Measurements from ENCODE around the gene PKN1. TPM values are rescaled to one million over a fixed set of nuclear protein-coding genes. Genes with fewer than 3 reads are reported as not detected.
A peak's percentile ranks its signal among the peaks of the same experiment; 100 is the strongest.
"Not testable (repeated sequence)": the region's sequence is repeated elsewhere in the genome, so short reads cannot be mapped to it uniquely, and the experiment has no call there.

The PKN1 gene
- total RNA-seq, 1 donor from 2014 or later, result 129 TPM

DNA sequence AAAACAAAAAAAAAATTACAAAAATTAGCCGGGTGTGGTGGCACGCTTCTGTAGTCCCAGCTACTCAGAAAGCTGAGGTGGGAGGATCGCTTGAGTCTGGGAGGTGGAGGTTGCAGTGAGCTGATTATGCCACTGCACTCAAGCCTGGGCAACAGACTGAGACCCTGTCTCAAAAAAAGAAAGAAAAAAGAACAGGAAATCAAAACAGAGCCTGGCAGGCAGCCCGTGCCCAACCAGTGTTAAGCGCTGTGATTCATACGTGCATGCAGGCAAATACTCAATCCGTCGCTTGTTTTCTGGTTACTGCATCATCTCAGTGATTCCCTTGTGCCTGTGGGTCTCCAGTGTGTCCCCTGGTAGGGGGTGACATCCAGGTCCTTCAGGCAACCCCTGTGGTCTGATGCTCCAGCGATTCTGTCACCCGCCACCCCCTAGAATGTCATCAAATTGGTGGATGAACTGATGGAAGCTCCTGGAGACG, 32.1 kb upstream of the PKN1 start:
- intact Hi-C loops (cut with micrococcal nuclease), result no loop called here
- no peak for DNase-seq
- Histone ChIP-seq H3K4me1 (peaks cover 3% of the 10 kb centered on the region), H3K36me3 (peaks cover 78% of the 10 kb centered on the region), H3K9me3 (replicated peaks) (no peaks in the 10 kb centered on the region), H3K27ac (replicated peaks) (no peak overlapping the region), H3K4me3 (no peak overlapping the region), H3K27me3 (ENCODE audit: low read depth) (no peaks in the 10 kb centered on the region)
- TF ChIP-seq, protein P1, sequence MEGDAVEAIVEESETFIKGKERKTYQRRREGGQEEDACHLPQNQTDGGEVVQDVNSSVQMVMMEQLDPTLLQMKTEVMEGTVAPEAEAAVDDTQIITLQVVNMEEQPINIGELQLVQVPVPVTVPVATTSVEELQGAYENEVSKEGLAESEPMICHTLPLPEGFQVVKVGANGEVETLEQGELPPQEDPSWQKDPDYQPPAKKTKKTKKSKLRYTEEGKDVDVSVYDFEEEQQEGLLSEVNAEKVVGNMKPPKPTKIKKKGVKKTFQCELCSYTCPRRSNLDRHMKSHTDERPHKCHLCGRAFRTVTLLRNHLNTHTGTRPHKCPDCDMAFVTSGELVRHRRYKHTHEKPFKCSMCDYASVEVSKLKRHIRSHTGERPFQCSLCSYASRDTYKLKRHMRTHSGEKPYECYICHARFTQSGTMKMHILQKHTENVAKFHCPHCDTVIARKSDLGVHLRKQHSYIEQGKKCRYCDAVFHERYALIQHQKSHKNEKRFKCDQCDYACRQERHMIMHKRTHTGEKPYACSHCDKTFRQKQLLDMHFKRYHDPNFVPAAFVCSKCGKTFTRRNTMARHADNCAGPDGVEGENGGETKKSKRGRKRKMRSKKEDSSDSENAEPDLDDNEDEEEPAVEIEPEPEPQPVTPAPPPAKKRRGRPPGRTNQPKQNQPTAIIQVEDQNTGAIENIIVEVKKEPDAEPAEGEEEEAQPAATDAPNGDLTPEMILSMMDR (IDR thresholded peaks at IDR 0.05; ENCODE audit: borderline replicate concordance), result no peak

DNA sequence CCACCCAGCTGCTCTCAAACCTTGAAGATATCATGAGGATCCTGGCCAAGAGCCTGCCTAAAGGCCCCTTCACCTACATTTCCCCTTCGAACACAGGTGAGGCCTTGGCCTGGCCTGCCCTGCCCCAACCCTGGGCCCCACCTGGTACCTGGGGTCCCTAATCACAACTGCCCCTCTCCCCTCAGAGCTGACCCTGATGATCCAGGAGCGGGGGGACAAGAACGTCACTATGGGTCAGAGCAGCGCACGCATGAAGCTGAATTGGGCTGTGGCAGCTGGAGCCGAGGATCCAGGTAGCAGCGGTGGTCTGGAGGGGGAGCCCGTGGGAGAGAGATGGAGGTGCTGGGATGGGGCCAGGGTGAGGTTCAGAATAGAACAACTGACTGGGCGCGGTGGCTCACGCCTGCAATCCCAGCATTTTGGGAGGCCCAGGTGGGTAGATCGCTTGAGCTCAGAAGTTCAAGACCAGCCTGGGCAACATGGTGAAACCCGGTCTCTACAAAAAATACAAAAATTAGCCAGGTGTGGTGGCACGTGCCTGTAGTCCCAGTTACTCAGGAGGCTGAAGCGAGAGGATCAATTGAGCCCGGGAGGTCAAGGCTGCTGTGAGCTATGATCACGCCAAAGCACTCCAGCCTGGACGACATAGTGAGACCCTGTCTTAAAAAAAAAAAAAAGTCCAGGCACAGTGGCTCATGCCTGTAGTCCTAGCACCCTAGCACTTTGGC, 31.5 kb upstream of the PKN1 start:
- intact Hi-C loops (cut with micrococcal nuclease), result no loop called here

DNA sequence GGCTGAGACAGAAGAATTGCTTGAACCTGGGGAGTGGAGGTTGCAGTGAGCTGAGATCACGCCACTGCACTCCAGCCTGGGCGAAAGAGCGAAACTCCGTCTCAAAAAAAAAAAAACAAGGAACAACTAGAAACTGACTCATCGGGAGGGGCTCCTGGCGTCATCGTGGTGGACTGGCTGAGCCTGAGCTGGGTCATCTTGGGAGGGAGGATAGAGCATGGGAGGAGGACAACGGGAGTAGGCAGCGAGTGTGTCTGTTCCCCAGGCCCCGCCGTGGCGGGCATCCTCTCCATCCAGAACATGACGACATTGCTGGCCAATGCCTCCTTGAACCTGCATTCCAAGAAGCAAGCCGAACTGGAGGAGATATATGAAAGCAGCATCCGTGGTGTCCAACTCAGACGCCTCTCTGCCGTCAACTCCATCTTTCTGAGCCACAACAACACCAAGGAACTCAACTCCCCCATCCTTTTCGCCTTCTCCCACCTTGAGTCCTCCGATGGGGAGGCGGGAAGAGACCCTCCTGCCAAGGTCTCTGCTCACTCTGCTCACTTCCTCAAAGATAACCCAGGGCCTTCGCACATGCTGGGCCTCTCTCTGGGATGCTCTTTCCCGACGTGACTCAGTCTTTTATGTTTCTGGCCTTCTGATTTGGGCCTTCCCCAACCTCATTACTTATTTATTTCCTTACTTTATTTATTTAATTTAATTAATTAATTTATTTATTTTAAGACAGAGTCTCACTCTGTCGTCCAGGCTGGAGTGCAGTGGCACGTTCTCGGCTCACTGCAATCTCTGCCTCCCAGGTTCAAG, 30.6 kb upstream of the PKN1 start:
- TF ChIP-seq, protein P1 (IDR thresholded peaks at IDR 0.05; ENCODE audit: borderline replicate concordance), result no peak
- Histone ChIP-seq H3K27ac (replicated peaks) (peak overlapping the region; percentile 27), H3K9me3 (replicated peaks) (no peaks in the 10 kb centered on the region), H3K4me1 (peaks cover 12% of the 10 kb centered on the region), H3K36me3 (peaks cover 82% of the 10 kb centered on the region), H3K27me3 (ENCODE audit: low read depth) (no peaks in the 10 kb centered on the region), H3K4me3 (no peak overlapping the region)
- peak; percentile 53 for DNase-seq
- intact Hi-C loops (cut with micrococcal nuclease), result no loop called here

More for the DNA sequence above, 31.5 kb upstream of the PKN1 start:
- H3K27me3 ChIP-seq (ENCODE audit: low read depth), result no peaks in the 10 kb centered on the region
- peaks cover 73% of the 10 kb centered on the region for H3K36me3 ChIP-seq
- peaks cover 10% of the 10 kb centered on the region for H3K4me1 ChIP-seq
- TF ChIP-seq, protein P1 (IDR thresholded peaks at IDR 0.05; ENCODE audit: borderline replicate concordance), result no peak
- H3K4me3 ChIP-seq, result no peak overlapping the region
- no peaks in the 10 kb centered on the region for H3K9me3 ChIP-seq (replicated peaks)
- no peak for DNase-seq
- peak overlapping the region; percentile 27 for H3K27ac ChIP-seq (replicated peaks)

DNA sequence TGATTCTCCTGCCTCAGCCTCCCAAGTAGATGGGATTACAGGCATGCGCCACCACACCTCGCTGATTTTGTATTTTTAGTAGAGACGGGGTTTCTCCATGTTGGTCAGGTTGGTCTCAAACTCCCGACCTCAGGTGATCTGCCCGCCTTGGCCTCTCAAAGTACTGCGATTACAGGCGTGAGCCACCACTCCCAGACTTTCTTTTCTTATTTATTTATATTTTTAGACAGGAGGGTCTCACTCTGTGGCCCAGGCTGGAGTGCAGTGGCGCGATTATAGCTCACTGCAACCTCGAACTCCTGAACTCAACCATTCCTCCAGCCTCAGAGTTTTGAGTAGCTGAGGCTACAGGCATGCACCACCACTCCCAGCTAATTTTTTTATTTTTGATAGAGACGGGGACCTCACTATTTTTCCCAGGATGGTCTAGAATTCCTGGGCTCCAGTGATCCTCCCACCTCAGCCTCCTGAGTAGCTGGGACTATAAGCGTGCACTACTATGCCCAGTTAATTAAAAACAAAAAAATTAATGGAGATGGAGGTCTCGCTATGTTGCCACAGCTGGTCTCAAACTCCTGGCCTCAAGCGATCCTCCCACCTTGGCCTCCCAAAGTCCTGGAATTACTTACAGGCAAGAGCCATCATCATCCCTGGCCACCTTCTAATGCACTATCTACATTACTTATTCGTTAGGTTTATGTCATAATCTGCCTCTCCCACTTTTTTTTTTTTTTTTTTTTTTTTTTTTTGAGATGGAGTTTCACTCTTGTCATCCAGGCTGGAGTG, 29.8 kb upstream of the PKN1 start:
- Histone ChIP-seq H3K36me3 (peaks cover 84% of the 10 kb centered on the region), H3K4me1 (peaks cover 12% of the 10 kb centered on the region)
- H3K4me3 ChIP-seq; H3K27ac ChIP-seq (replicated peaks); H3K27me3 ChIP-seq (ENCODE audit: low read depth); intact Hi-C loops (cut with micrococcal nuclease); DNase-seq; H3K9me3 ChIP-seq (replicated peaks): not testable (repeated sequence)

DNA sequence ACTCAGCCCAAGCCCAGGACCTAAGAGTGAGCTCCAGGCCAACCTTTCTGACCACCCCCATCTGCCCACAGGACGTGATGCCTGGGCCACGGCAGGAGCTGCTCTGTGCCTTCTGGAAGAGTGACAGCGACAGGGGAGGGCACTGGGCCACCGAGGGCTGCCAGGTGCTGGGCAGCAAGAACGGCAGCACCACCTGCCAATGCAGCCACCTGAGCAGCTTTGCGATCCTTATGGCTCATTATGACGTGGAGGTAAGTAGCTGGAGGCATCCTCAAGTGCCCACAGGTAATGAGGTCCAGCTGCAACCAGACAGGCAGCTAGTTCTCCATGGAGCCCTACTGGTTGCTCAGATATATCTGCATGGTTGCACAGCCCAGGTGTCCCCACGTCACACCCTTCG, 28.8 kb upstream of the PKN1 start:
- no peak overlapping the region for H3K4me3 ChIP-seq
- no peak overlapping the region for H3K27ac ChIP-seq (replicated peaks)
- peaks cover 85% of the 10 kb centered on the region for H3K36me3 ChIP-seq
- no peak for DNase-seq
- TF ChIP-seq, protein P1 (IDR thresholded peaks at IDR 0.05; ENCODE audit: borderline replicate concordance), result no peak
- H3K4me1 ChIP-seq, result peaks cover 12% of the 10 kb centered on the region
- intact Hi-C loops (cut with micrococcal nuclease), result no loop called here
- no peaks in the 10 kb centered on the region for H3K9me3 ChIP-seq (replicated peaks)
- no peaks in the 10 kb centered on the region for H3K27me3 ChIP-seq (ENCODE audit: low read depth)
